Measurements from ENCODE around the gene RABGAP1L.

Gene RABGAP1L

DNA sequence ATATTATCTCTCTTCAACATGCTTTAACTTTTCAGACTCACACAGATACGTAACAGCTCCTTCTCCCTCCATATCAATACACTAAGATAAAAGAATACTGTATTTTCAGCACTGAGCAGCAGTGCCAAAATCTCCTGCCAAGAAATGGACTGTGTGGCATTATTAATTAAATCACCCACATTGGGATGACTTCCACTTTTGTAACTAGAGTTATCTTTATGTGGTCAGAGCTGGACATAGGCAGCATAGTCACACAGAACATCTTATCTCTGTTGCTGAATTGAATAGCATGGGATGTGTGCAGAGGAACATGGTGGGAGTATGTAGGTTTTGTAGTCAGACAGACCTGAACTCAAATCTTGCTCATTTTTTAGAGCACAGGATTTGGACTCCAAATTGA lies 799.1 kb downstream of the RABGAP1L start:
- DNase-seq (ENCODE audit: low read depth in 2 of 2): no peak

DNA sequence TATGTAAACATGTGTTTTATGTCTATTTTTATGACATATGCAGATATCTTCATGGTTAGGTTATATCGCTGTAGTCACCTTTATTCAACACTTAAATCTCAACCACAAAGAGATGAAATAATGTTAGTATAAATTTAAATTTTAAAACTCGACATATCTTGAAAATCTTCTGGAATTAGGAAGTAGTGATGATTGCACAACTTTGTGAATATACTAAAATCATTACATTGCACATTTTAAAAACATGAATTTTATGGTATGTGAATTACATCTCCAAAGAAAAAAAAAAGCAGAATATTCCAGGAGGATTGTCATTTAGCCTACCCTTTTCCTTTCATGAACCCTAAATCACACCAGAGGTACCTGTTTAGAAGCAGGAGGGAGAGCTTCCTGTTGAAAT lies 801.0 kb downstream of the RABGAP1L start:
- DNase-seq (ENCODE audit: low read depth in 2 of 2): no peak

DNA sequence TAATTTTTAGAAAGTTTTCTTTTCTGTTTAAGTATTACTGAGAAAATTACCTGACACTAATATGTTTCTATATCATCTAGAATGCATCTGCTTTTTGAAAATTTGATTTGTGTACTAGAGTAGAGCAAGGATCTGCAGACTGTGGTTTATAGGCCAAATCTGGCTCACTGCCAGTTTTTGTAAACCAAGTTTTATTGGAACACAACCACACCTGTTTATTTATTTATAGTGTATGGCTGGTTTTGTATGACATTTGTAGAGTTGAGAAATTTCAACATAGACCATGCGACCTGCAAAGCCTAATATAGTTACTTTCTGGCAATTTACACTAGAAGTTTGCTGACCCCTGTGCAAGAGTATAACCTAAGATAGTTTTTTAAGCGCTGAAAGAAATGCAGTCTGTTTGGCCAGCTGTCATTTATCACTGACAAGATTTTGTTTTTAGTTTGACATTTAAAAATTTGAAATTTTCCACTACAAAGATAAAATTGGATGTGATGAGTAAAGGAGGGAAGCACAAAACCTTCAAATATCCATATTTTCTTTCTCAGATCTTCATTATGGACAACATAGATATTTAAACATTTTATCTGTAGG lies 804.3 kb downstream of the RABGAP1L start:
- DNase-seq (ENCODE audit: low read depth in 2 of 2): no peak

DNA sequence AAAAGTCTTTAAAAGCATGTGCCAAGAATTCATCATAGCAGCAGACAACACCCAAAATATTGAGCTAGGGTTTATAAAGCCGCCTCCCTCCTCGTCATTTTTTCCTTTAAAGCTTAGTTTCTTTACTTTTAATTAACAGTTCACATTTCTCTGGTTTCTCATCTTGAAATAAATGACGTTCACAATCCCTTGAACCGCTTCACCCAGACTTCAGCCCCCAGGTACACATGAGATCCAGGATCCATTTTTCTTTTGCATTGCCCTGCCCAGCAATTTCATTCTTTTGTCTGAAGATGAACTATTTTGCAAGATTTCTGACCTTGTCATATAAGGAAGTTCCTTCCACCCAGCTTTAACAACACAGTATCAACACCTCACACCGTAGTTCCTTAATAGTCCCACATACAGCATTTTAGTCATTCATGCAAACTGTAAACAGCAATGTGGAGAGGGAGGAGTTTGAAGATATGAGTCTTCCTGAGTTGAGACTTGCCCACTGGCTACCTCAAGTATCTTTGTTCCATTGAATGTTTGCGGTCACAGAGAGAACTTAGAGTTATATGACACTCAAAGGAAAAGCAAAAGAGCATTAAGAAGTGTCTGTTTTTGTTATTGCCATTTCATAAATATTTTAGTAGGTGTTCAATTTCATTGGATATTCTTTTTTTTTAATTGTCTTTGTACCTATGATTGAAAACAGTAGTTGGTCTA lies 805.1 kb downstream of the RABGAP1L start:
- no peak for DNase-seq (ENCODE audit: low read depth in 2 of 2)

DNA sequence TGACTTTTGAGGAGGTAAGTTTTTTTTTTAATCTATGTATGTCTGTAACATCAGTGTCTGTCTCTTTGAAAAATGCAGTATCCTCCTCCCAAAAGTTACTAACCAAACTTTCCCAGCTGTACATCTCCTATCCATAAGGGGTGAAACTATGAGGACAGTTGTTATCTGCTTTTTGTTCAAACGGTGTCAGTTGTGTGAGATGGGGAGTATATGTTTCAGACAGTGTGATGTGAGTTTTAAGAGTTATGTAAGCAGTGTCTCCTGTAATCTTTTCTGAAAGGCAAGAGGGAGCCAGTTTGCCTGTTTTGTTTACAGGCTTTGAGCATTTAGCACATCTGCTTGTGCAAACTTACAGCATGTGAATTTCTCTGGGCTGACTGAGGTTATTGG lies 805.6 kb downstream of the RABGAP1L start:
- DNase-seq (ENCODE audit: low read depth in 2 of 2): no peak

DNA sequence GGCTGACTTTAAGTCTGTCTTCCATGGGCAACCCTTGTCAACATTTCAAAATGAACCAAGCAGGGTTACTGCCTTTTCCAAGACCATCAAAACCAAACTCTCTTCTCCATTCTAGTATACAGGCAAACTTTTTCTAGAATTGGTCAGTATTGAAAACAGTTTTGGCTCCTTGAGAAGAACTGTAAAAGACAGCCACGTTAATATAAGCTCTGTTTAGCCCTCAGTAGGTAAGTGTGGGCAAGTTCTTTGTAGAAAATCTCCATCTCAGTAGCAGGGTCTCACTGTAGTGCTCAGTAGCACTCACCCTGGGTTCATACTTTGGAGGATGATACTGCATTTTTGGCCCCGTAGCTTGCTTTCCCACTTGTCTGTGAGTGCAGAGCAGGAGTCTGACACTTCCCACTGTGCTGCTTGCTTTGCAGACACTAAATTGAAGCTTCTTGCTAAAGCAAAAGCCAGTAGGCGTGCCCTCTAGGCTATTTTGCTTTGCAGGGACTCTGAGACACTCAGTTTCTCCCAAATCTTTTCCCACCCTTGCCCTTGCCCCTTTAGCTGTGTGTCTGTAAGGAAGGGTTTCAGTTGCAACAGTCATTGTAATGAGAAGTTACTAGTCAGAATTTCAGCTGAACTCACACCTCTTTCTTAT lies 806.2 kb downstream of the RABGAP1L start:
- DNase-seq (ENCODE audit: low read depth in 2 of 2): no peak

DNA sequence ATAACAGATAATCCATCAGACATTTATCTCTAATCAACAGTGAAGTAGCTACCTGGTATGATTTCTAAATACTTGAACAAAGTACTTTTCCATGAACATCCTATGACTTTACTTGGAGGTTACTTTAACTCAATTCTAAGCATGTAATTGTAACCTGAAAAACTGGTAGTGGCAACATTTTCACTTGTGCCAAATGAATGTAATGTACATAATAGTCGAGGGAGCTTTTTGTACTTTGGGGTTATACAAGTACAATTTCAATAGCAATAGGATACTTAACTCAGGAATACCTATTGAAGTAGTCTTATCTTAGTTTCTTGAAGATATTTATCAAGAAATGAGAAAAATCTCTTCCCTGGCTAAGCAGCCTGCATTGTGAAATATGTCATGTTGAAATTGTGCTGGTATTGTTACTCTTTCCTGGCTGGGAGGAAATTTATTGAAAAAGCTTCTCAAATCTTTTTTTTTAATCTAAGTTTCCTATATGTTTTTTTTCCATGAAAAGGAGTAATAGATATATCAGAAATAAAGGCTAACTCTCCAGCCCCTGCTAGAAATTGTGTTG lies 806.8 kb downstream of the RABGAP1L start:
- DNase-seq (ENCODE audit: low read depth in 2 of 2): no peak

DNA sequence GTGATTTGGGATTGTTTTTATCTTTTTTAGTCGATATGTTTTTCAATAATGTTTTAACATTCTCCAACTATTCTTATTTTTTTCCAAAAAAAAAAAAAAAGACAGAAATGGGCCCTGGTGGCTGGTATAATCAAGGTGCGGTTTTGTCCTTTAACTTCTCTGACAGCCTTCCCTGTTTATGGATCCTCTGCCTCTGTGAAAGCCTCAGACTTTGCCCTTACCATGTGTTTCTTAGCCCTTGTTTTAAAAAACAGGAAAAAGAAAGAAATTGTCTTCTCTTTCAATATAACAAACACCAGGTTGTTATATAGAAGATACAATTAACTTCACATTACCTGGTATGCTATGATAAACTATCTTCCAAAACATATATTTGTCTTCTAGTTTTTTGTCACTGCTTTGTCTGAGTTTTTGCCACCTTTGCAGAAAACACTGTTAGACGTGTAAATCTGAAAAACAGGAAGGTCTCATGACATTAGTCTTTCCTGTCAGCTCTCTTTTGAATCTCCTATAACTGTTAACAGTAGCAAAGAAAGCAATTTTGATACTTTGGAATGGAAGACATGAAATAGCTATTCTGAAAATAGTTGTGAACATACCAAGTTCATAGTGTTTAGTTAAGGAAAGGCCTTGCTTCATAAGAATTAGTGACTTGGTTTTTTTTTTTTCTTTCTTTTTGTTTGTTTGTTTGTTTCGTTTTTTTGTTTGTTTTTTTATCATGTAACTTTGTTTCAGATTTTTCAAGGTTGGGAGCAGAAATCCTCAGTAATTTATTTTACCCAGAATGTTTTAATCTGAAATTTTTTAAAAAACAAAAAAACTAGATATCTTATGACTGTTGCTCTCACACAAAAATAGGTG lies 808.8 kb downstream of the RABGAP1L start:
- no peak for DNase-seq (ENCODE audit: low read depth in 2 of 2)

DNA sequence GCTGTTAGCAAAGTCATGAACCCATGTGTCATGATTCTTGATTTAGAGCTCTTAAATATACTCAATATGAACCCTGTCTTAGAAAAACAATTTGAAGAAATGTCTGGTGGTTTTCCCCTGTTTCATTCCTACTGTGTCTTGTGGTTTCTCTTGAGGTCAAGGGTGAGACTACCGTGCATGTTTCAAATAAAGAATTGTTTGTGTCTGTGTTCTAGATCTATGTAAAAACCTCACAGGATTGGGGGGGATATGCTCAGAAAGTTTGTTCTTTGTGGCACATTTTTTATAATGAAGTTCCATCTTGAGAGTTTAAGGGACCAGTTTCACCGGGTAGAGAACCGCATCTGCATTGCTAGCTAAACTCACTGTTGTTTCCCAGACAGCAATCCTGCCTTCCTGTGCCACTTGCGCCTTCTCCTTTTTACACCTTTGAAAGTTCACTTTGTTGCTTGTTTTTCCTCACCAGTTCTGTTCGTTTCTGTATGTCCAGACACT lies 809.5 kb downstream of the RABGAP1L start:
- no peak for DNase-seq (ENCODE audit: low read depth in 2 of 2)

DNA sequence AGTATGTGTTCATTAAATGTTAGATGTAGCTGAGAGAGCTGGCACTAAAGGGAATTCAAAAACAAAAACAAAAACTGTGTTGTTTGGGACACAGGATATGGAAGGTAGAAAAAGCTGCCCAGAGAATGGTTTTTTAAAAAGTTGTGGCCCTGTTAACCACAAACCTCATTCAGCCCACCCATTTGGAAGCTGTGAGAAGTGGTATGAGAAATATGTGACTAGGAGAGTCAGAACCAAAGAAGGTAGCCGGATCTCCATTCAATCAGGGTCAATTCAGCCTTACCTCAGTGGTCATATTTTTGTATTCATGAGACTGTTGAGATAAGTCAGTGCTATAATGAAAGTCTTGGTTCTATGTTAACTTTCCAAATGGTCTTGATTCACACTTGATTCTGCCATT lies 810.7 kb downstream of the RABGAP1L start:
- no peak for DNase-seq (ENCODE audit: low read depth in 2 of 2)

DNA sequence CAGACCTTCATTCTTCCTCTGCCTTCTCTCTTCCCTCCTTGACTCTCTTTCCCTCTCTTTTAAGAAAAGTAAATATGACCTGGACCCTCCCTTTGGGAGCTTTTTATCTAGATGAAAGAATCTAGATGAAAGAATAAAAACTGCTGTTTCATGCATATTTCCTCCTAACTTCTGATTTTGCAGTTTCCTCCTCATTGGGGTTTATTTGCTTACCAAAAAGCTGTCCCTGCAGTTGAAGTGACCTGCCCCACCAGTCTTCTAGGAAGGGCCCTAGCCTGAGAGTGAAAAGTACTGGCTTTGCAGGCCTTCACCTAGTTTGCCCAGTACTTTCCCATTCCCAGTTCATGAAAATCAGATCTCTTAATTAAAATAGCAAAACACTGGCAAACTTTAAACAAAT lies 812.1 kb downstream of the RABGAP1L start:
- no peak for DNase-seq (ENCODE audit: low read depth in 2 of 2)

DNA sequence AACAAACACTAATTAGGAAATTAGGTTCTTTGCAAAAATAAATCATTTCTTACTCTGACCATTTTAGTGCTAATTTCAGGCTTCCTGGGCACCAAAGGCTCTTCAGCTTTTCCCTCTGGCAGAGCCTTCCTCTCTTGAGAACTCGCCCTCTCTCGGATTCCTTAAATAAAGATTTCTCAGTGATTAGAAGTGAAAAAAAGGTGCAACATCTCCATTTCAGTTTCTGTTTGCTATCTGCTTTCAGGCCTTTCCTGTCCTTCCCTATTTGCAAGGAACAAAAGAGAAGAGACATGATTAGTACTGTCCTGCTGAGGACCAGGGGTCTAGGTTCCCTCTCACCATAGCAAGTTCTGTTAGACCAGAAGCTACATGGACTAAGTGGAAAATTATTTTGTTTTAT lies 812.6 kb downstream of the RABGAP1L start:
- DNase-seq (ENCODE audit: low read depth in 2 of 2): no peak

DNA sequence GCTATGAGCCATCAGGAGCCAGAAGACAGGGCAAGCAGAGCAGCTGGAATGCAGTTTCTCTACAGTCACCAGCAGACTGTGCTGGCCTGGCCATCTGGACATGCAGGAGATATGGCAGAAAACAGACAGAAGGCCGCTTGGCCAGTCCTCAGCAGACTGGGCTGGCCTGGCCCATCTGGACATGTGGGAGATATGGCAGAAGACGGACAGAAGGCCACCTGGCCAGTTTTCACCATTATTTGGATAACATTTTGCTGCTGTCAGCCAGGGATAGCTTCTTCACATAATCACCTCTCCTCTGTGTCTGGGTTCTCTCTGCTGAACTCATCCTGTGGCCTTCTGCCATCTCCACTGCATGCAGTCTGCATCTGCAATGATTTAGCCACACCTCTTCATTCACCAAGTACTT lies 815.4 kb downstream of the RABGAP1L start:
- no peak for DNase-seq (ENCODE audit: low read depth in 2 of 2)

DNA sequence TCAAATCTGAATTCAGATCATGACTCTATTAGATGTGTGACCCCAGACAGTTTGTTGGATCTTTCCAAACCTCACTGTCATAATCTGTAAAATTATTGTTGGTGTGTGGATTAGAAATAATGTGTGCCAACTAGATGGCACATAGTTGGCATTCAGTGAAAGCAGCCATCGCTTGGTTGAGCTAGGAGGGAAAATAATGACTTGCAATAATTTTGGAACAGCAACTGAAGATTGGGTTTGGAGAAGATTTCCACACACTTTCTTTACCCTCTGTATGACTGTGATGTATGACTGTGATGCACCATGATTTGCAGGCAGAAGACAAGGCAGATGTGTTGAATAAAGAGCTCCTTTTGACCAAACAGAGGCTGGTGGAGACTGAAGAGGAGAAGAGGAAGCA lies 816.4 kb downstream of the RABGAP1L start:
- DNase-seq (ENCODE audit: low read depth in 2 of 2): no peak

DNA sequence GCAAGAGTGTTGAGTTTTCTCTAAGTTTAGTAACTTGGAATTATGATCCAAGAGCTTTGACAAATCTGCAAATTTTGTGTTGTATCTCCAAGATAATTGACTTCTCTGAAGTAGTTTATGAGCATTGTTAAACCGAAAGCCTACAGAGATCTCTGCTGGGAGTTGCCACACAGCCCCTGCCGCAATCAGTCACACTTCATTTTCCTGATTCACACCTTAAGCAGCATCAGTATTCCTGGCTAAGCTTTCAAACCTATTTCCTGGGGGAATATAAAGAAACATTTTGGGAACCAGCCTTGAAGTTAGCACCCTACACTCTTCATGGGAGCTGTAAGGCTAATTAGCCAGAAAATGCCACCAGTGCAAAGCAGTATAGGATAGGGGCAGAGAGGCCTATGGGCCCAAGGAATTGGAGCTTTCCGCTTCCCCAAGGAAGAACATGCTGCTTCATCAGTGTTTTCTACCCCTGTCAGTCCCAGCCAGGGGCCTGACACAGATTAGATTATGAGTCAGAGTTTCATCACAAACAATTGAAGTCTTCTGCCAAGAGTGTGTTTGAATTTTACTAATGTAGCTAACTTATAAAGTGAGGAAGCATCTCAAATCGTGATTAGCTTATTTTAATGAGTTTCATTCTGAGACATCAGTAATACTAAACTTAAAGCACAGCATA lies 817.3 kb downstream of the RABGAP1L start:
- no peak for DNase-seq (ENCODE audit: low read depth in 2 of 2)

DNA sequence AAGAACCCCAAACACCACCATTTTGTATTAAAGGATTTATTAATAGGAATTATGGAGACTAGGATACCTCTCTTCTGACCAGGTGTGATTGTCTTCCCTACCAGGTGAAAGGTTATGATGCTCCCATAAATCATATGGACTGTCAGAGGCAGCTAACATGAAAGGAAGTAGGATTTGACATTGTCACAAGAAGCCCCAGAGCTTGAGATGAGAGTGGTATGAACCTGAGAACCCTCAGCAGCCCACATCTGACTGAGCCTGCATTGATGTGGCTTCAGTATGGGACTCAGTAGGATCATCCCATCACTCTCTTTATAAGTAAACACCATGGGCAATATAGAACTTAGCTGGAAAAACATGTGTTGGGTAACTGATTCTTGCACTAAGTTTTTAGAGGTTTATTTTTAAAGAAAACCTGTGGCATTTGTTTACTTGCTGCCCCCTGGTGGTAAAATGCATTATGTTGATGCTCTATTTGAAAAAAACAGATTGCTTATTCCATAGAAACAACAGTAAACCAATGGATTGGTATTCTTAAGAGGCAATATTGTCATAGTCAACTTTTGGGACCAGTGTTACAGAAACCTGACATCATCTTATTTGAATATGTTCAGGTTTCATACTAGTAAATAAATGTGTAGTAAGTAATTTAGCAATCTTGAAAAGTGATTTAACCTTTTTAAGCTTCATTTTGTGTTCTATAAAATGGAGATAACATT lies 823.8 kb downstream of the RABGAP1L start:
- no peak for DNase-seq (ENCODE audit: low read depth in 2 of 2)

DNA sequence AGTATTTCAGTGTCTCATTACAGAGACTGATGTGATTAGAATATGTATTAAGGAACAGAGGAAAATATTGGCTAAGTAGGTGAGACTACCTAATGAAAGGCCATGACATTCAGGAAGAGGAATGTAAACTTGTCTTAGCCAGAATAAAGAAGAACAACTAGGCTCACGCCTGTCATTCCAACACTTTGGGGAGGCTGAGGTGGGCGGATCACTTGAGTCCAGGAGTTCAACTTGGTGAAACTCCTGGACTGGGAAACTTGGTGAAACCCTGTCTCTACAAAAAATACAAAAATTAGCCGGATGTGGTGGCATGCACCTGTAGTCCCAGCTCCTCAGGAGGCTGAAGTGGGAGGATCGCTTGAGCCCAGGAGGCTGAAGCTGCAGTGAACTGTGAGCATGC lies 825.6 kb downstream of the RABGAP1L start:
- DNase-seq (ENCODE audit: low read depth in 2 of 2): no peak

DNA sequence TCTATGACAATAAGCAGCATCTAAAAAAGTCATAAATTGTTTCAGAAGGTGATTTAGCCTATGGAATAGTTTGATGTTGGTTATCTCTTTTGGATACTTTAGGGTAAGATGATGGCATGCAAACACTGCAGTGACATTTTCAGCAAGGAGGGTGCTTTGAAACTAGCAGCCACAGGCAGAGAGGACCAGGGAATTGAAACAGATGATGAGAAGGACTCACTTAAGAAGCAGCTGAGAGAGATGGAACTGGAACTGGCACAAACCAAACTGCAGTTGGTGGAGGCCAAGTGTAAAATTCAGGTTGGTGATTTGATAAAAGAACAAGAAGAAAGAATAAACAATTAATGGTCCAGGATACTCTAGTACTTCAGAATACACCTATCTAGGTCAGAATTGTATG lies 829.2 kb downstream of the RABGAP1L start:
- DNase-seq (ENCODE audit: low read depth in 2 of 2): no peak

DNA sequence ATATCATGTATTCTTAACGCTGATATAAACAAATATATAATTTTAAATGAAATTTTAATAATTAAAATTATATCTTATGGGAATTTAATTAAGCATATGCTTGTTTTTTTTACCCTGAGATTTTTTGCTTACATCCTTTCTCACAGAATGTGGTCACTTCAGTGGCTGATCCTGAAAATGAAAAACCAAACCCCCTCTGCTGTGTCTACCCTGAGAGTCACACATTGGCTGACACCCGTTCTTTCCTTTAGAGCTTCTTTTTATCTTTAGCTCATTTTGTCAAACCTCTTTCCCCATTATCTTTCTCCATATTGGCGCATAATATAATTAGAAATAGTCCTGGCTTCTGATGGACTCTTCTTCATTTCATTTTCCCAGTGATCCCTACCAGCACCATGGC lies 829.7 kb downstream of the RABGAP1L start:
- DNase-seq (ENCODE audit: low read depth in 2 of 2): no peak

DNA sequence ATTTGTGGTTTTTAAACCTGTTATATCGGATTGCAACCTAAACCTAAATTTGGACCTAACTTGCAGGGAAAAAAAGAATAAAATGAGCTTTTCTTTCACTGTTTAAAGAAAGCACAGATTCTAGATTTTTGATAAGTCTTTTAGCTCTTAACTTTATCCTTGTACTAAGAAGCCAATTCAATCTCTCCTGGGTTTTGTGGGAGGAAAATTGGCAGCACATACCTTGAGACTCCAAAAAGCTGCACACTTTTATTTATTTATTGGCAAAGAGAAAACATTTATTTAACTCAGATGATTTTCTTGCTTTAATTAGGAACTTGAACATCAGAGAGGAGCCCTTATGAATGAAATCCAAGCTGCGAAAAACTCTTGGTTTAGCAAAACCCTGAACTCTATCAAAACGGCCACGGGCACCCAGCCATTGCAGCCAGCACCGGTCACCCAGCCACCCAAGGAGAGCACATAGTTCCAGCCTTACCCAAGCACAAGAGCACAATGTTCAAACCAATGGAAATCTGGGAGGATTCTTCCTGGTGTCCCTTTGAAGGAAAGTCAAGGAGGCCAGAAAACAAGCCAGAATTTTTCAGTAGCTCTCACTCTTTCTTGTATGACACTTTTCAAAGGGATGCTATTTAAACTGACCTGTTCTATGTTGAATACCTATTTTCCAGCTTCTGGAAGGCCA lies 830.4 kb downstream of the RABGAP1L start:
- no peak for DNase-seq (ENCODE audit: low read depth in 2 of 2)

Measured in stimulated activated CD4-positive, alpha-beta T cell treated with anti-CD3 and anti-CD28 coated beads, Interleukin-4, amount 100 ng/mL, for 48 hours (primary cell).